NCI-H2227 (cell line): Measurements from ENCODE around the gene MYL5.
"Not testable (repeated sequence)": the region's sequence is repeated elsewhere in the genome, so short reads cannot be mapped to it uniquely, and the experiment has no call there.

Experiments
- DNase-seq: peaks from one replicate; lab custom pipeline; 2025; ENCODE audit not compliant: unreplicated experiment; lab: John Stamatoyannopoulos, UW

The MYL5 gene

DNA sequence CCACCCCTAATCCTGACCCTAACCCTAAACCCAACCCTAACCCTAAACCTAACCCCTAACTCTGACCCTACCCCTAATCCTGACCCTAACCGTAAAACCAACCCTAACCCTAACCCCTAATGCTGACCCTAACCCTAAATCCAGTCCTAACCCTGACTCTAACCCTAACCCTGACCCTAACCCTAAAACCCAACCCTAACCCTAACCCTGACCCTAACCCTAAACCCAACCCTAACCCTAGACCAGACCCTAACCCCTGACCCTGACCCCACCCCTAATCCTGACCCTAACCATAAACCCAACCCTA lies 30.6 kb downstream of the MYL5 start:
- DNase-seq, result no peak

DNA sequence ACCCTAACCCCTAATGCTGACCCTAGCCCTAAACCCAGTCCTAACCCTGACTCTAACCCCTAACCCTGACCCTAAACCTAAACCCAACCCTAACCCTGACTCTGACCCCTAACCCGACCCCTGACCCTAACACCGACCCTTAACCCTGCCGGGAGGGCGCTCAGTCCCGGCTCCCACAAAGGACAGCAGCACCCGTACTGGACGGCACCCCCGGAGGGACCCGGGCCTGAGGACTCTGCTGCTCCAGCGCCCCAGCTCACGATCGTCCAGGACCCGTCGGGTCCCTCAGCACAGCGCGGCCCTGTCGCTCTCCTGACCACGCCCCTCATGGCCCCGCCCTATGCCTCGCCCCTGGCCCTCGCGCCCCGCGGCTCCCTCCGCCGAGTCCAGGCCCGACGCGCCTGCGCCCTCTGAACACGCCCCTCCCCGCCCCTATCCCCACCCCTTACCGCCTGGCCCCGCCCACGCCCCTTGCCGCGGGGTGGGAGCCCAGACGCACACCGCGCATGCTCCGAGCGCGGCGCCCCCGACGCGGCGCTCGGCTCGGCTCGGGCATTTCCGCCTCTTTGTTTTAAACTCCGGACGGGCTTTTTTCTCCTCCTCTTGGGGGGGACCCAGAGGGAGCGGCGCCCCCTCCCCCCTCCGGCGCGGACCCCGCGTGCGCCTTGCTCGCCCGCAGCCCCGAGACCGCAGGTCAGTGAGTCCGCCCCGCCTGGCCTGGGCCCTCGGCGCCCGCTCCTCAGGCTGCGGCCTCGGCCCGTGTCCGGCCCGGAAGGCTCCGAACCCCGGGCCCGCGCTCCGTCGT lies 31.1 kb downstream of the MYL5 start, which contains the start of gene PCGF3:
TSS of gene PCGF3 (plus strand) at position 555 of the 805 bp plus-strand sequence. CDS start 27,849 bp downstream, outside the sequence.
- peak; percentile 95 for DNase-seq

DNA sequence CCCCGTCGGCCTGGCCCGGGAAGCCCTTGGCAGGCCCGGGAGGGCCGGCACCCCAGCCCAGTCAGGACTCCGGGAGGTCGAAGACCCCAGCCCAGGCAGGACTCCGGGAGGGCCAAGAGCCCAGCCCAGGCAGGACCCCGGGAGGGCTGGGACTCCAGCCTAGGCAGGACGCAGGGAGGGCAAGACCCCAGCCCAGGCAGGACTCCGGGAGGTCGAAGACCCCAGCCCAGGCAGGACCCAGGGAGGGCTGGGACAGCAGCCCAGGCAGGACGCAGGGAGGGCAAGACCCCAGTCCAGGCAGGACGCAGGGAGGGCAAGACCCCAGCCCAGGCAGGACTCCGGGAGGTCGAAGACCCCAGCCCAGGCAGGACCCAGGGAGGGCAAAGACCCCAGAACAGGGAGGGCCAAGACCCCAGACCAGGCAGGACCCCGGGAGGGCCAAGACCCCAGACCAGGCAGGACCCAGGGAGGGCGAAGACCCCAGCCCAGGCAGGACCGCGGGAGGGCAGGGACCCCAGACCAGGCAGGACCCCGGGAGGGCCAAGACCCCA lies 31.8 kb downstream of the MYL5 start:
- not testable (repeated sequence) for DNase-seq

DNA sequence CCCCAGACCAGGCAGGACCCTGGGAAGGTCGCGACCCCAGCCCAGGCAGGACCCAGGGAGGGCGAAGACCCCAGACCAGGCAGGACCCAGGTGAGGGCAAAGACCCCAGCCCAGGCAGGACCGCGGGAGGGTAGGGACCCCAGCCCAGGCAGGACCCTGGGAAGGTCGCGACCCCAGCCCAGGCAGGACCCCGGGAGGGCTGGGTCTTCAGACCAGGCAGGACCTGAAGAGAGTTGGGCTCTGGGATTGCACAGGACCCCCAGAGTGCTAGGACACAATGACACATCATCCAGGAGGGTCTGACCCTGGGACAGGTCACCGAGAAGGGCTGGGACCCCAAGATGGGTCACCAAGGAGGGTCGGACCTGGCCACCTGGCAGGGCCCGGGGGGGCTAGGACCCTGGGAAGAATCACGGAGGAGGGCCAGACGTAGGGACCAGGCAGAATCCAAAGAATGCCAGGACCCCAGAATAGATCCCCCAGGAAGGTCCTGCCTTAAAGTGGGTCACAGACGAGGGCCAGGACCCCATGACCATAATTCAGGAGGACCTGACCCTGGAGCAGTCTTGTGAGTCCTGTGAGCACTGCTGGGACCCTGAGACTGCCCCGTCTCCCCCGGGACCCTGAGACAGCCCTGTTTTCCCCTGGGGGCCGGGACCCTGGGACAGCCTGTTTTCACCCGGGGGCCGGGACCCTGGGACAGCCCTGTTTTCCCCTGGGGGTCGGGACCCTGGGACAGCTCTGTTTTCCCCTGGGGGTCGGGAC lies 32.7 kb downstream of the MYL5 start:
- no peak for DNase-seq

DNA sequence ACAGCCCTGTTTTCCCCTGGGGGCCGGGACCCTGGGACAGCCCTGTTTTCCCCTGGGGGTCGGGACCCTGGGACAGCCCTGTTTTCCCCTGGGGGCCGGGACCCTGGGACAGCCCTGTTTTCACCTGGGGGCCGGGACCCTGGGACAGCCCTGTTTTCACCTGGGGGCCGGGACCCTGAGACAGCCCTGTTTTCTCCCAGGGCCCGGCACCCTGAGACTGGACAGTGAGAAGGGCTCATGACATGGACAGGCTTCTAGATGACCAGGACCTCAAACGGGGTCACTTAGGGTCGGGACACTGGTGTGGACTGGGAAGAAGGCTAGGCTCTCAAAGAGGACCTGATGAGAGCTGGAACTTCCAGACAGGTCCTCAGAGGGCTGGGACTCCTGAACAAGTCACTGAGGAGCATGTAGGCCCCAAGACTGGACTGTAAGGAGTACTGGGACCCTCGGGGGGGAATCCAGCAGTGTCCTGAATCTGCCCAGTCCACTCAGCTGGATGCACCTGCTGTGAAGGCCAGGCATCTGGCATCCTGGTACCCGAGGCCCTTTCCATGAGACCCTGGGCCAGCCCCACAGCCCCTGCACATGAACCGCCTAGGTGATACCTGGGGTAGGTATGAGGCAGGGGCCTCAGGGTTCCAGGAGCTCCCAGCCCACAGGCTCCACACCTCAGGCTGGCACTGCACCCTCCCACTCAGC lies 33.7 kb downstream of the MYL5 start:
- DNase-seq, result no peak

DNA sequence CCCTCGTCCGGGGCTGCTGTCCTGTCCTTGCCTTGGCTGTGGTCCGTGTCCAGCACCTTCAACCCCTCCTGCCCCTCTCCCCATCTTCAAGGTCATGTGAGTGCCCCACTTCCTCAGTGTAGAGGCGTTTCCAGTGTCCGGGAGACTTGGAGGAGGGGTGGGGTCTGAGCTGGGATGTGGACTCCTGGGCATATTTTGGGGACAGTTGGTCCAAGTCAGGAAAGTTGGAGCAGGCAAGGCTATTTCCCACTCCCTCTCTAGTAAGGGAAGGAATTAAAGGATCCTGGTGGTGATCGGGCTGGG lies 34.2 kb downstream of the MYL5 start:
- no peak for DNase-seq

DNA sequence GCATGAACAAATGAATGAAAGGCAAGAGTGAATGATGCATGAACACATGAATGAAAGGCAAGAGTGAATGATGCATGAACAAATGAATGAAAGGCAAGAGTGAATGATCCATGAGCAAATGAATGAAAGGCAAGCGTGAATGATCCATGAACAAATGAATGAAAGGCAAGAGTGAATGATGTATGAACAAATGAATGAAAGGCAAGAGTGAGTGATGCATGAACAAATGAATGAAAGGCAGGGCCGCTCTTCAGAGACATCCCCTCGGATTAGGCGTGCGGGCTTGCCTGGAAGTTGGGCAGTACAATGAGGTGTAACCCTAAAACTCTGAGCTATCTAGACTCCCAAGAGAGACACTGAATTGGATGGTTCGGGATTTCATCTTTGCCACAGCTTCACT lies 35.0 kb downstream of the MYL5 start:
- DNase-seq, result no peak

DNA sequence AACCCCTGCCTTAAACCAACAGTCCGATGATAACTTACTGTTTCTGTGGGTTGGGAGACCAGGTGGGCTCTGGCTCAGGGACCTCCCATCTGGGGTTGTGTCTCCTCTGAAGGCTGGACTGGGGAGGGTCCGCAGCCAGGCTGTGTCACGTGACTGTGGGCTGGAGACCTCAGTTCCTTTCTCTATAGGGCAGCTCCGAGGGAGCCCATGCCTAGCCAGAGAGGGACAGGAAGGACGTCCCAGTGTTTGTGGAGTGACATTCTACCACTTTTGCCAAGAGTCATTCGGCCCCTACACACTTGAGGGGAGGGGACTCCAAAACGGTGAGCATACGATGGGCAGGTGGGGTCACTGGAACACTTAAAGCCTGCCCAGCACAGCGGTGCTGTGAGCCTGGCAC lies 35.8 kb downstream of the MYL5 start:
- DNase-seq, result no peak

DNA sequence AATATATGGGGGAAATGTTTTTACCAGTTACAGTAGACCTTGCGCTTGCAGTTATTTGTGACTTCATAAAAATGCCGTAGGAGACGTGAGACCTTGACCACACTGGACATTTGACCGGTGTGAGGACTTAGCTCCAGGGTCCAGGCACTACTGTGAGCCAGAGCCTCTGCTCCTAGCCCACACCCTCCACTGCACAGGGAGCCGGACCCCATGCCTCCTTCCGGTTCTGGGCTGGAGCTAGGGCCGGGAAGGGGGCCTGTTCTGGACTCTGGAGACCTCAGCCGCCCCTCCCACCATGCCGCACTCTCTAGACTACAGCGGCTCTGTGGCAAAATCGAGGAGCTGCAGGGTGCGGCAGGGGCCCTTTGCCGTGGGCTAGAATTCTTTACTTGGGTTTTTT lies 36.6 kb downstream of the MYL5 start:
- no peak for DNase-seq

DNA sequence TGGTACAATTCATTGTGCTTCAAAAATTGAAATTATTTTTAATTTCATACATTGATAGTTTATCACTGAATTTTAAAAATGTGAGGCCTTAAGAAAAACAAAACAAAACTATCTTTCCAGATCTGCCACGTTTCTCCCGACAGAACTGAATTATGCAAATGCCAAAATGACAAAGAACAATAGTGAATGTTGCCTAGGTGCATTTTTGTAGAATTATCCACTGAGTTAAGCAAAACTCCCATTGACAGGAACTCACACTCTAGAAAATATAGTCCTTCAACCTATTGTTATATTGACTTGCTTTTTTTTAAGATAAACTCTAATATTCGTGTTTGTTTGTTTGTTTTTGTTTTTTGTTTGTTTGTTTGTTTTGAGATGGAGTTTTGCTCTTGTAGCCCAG lies 37.8 kb downstream of the MYL5 start:
- DNase-seq, result no peak

DNA sequence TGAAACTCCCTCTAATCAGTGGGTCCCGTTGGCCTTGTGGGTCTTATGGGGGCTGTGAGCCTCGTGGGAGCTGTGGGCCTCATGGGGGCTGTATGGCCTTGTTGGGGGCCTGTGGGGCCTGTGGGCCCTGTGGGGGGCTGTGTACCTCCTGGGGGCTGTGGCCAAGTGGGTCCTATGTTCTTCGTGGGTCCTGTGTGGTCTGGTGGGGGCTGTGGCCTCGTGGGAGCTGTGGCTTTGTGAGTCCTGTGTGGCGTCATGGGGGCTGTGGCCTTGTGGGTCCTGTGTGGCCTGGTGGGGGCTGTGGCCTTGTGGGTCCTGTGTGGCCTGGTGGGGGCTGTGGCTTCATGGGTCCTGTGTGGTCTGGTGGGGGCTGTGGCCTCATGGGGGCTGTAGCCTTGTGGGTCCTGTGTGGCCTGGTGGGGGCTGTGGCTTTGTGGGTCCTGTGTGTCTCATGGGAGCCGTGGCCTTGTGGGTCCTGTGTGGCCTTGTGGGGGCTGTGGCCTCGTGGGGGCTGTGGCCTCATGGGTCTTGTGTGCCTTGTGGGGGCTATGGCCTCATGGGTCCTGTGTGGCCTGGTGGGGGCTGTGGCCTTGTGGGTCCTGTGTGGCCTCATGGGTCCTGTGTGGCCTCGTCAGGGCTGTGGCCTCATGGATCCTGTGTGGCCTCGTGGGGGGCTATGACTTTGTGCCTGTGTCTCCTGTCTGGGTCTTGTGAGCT lies 38.7 kb downstream of the MYL5 start:
- DNase-seq, result no peak

DNA sequence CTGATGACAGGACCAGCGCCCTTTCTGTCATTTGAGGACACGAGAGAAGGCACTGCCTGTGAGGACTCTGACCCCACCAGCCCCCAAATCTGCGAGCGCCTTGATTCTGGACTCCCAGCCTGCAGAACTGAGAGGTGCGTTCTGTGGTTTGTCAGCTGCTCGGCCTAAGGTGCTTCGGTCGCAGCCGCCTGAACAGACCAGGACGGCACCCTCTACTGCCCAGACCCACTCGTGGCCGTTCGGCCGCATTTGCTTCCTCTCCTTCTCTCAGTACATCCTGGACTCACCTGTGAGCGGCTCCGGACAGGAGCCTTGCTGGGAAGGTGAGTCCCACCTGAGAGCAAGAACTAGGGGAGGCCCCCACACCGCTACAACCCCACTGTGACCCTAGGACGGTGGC lies 39.7 kb downstream of the MYL5 start:
- no peak for DNase-seq

DNA sequence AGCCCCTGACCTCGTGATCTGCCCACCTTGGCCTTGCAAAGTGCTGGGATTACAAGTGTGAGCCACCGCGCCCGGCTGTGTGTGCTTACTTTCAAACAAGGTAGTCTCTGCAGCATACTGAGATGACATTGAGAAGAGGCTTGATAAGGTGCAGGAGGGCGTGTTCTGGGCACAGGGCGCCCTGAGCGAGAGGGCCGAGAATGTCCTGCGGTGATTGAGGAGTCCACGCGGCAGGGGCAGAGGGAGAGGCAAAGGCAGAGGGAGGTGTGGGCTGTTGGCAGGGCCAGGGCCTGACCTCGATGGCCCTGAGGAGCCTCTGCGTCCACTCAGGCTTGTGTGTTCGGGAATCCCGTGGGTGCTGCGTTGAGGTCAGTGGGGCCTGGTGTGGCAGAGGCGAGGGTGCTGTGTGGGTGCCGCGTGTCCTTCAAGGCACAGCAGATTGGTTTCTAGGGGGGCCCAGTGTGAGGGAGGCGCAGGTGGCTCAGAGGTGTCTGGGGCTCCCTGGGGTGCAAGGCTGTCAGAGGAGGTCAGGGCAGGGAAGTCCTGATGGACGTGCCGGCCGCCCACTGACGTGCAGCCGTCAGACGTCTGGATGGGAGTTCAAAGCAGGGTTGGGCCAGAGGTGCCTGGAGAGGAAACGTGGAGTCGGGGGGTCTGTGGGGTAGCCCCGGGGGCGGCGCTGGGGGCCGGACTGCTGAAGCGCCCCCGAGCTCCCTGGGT lies 43.4 kb downstream of the MYL5 start:
- no peak for DNase-seq

DNA sequence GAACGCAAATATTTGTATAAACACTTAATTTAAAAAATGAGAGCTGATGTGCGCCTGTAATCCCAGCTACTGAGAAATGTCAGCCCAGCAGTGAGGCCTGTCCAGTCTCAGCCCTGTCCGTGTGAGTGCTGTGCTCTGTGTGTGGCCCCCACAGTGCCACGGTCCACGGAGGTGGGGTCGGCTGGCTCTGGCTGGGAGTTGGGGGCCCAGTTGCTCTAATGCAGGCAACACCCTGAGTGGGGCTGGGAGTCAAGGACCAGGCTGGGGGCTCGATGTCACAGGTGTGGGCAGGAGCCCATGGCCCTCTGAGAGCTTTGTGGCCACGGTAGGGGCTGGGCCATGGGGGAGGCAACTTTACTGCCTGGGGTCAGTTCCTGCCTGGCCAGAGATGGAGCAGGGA lies 44.1 kb downstream of the MYL5 start:
- no peak for DNase-seq

DNA sequence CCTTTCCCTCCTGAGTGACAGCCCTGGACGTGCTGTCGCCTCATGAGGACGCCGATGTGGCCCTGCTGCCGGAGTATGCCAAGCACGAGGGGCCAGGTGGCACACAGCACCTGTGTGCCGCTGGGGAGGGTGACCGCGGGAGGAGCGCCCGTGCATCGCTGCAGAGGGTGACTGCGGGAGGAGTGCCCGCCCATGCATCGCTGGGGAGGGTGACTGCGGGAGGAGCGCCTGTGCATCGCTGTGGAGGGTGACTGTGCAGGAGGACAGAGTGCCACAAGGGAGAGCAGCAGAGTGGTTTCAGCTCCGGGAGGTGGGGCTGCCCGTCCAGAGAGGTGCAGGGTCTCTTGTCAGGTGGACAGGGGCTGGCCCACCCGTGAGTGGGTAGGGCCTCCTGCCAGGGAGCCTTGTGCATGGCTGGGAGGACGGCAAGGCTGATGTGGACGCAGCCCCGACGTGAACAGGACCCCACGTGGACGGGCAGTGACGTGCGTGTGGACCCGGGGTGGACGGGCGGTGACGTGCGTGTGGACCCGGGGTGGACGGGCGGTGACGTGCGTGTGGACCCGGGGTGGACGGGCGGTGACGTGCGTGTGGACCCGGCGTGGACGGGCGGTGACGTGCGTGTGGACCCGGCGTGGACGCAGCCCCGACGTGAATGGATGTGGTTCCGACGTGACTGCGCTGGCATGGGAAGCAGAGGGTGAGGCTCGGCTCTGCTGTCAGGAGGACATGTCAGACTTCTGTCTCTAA lies 45.9 kb downstream of the MYL5 start:
- no peak for DNase-seq

DNA sequence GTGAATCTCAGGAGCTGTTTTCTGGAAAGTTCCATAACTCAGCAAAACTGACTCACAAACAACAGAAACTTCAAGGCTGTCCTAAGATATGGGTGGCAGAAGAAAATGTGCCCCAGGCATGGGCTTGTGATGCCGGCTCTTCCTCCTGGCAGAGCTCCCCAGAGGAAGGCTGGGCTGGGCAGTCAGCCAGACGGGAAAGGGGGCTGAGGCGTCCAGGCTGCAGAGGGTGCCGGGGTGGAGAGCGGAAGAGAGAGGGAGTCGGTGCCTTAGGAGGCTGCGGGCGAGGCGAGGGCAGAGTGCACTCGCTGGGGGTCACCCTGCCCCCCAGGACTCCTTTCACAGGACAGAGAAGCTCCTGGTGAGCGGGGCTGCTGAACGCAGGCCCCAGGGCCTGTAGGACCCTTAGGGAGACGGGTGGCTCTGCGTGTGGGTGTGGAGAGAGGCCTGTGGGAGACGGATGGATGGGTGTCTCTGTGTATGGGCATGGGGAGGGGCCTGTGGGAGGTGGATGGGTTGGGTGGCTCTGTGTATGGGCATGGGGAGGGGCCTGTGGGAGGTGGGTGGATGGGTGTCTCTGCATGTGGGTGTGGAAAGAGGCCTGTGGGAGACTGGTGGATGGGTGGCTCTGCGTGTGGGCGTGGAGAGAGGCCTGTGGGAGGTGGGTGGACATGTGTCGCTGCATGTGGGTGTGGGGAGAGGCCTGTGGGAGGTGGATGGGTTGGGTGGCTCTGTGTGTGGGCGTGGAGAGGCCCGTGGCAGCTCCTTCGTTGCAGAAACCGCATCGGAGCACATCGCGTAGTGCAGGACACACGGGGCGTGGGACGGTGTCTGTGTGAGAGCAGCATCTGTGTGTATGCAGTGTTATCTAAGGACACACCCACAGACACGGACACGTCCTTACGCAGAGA lies 47.2 kb downstream of the MYL5 start:
- DNase-seq, result no peak

DNA sequence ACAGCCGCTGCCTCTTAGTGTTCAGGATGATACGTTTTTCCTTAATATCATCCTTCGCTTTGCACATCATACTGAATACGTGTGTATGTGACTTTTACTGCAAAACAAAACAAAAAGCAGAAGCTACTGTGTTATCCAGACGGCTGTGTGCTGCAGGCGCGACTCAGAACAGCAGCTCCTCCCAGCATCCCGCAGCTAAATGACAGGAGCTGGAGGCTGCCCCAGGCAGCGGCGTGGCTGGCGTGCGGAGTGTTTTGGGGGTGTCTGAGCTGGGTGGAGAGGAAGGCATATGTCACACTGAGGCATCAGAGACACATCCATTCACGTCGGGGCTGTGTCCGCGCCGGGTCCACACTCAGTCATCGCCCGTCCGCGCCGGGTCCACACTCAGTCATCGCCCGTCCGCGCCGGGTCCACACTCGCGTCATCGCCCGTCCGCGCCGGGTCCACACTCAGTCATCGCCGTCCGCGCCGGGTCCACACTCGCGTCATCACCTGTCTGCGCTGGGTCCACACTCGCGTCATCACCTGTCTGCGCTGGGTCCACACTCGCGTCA lies 47.9 kb downstream of the MYL5 start:
- DNase-seq, result no peak

DNA sequence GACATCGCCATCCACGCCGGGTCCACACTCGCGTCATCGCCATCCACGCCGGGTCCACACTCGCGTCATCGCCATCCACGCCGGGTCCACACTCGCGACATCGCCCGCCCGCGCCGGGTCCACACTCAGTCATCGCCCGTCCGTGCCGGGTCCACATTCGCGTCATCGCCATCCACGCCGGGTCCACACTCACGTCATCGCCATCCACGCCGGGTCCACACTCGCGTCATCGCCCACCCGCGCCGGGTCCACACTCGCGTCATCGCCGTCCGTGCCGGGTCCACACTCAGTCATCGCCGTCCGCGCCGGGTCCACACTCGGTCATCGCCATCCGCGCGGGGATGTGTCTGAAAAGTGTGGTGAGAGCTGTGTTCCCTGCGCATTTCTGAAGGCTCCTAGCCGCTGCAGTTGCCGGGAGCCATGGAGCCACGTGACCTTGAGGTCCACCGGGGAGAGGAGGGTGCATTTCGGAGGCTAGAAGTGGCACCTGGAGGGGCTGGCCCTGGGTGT lies 48.6 kb downstream of the MYL5 start:
- DNase-seq, result no peak
